ENCODE results near the gene PPP1R12B. TPM values are rescaled to one million over a fixed set of nuclear protein-coding genes. Genes with fewer than 3 reads are reported as not detected.
"Not testable (repeated sequence)": the region's sequence is repeated elsewhere in the genome, so short reads cannot be mapped to it uniquely, and the experiment has no call there.

PPP1R12B gene
- total RNA-seq, 1 donor, result 40.1 TPM

DNA sequence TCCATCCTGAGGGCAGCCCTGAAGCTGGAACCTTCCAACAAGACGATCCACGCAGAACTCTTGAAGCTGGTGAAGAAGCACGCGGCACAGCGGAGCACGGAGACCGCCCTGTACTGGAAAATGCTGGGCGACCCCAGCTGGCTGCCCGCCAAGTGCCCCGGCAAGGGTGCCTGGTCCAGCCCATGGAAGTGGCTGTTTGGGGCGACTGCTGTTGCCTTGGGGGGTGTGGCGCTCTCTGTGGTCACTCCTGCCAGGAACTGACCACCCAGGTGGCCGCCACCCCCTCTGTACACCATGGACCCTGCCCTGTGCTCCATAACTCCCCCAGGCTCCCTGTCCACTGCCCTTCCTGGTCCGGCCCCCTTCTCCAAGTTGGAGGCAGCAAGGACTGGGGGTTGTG, 90.8 kb downstream of the PPP1R12B start:
- no peak for DNase-seq (ENCODE audit: low read depth in 2 of 3, low spot score in 2 of 3)

DNA sequence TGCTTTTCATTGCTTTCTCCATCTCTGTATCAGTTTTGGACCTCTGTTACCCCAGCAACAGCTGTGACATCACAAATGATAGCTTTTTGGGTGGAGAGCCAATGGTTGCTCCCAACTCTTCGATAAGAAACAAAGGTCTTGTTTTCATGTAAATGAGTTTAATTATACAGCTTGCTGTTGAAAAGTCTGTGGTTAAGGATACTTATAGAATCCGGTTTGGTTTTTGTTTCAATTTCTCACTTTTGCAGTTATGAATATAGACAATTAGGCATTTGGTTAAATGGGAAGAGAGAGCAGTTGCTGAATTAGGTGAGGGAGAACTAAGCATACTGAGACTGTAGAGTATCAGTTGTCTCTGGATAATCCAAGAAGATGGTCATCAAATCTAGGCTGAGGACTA, 99.6 kb downstream of the PPP1R12B start:
- DNase-seq (ENCODE audit: low read depth in 2 of 3, low spot score in 2 of 3), result not testable (repeated sequence)

DNA sequence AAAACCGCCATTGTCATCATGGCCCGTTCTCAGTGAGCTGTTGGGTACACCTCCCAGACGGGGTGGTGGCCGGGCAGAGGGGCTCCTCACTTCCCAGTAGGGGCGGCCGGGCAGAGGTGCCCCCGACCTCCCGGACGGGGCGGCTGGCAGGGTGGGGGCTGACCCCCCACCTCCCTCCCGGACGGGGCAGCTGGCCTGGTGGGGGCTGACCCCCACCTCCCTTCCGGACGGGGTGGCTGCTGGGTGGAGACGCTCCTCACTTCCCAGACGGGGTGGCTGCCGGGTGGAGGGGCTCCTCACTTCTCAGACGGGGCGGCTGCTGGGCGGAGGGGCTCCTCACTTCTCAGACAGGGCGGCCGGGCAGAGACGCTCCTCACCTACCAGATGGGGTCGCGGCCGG, 103.1 kb downstream of the PPP1R12B start:
- DNase-seq (ENCODE audit: low read depth in 2 of 3, low spot score in 2 of 3), result not testable (repeated sequence)

DNA sequence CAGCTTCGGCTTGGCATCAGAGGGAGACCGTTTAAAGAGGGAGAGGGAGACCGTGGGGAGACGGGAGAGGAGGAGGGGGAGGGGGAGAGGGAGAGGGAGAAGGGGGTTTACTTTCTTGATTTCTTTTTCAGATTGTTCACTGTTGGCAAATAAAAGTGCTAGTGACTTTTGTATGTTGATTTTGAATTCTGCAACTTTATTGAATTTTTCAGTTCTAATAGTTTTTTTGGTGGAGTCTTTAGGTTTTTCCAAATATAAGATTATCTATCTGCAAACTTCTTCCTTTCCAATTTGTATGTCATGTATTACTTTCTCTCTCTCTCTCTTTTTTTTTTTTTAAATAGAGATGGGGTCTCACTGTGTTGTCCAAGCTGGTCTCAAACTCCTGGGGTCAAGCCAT, 104.0 kb downstream of the PPP1R12B start:
- no peak for DNase-seq (ENCODE audit: low read depth in 2 of 3, low spot score in 2 of 3)

DNA sequence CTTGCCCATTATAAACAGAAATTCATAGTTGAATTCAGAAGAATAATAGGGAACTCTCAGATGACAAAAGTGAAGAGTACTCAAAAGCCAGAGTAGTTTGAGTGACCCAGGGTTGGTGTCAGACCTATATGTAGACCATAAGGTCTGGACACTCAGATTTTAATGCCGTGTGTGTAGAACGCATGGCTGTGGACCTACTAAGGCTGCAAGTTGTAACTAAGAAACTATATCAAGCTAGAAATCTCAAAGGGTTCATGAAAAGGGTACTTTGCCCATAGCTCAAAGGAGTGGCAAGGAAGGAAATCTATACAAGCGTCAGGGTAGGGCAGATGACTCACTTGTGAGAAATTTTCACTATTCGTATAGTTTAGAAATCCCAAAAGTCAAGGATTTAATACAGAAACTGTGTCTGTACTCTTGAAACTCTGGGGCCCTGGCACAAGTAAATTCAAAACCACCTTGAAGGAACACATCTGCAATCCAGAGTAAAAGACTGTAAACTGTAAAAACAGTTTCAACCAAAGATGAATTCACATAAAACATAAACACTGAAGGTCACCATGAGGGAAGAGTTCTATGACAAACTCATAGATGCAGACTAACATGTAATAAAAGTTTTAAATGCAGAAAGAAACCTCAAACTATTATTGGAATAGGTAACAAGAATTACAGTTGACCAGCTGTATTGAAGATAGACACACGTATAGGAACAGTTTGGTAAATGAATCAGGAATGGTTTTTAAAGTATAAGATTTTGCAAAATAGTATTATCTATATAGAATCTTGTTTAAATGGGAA, 108.1 kb downstream of the PPP1R12B start:
- DNase-seq (ENCODE audit: low read depth in 2 of 3, low spot score in 2 of 3), result not testable (repeated sequence)

DNA sequence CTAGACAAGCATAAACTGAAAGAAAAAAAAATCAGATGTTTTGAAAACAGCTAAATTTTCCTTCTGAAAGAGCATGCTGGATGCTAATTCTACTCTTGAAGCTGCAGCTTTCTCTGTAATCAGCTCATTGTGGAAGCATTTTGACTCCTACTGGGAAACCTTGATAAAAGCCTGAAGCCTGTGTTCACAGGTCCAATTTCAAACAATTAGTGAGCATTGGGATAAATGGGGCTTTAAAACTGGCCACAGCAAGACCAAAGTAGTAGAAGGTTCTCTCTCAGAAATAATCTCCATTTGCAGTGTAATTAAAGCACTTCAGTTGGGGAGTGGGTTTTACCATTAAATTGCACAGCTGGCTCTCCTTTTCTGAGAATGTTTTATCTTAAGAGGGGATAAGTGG, 110.2 kb downstream of the PPP1R12B start:
- not testable (repeated sequence) for DNase-seq (ENCODE audit: low read depth in 2 of 3, low spot score in 2 of 3)

DNA sequence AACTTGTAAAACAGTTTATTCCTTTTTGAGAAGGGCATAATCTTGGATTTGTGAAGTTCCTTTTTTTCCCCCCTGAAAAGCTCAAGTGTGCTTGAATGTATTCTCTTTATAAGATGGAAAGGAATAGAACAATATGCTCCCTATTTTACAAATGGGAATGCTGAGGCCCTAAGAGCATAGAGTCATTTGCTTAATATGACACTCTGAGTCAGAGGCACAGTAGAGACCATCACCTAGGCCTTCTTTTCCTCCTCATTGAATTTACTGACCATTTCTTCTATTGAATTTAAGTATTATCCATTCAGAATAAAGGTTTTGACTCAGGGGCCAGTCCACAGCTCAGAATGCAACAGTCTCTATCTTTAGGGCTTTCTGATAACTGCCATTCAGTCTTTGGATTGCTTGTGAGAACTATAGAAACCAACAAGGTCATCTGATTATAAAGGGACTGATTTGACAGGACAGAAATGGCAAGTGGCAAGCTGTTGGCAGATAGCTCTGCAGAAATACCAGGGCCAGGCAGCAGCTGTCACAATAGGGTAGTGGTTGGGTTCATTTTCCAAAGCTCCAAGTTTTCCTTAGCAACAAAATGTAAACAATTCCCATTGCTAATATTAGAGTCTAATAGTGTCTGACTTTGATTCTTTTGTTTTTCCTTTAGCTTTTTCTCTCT, 111.1 kb downstream of the PPP1R12B start:
- not testable (repeated sequence) for DNase-seq (ENCODE audit: low read depth in 2 of 3, low spot score in 2 of 3)

DNA sequence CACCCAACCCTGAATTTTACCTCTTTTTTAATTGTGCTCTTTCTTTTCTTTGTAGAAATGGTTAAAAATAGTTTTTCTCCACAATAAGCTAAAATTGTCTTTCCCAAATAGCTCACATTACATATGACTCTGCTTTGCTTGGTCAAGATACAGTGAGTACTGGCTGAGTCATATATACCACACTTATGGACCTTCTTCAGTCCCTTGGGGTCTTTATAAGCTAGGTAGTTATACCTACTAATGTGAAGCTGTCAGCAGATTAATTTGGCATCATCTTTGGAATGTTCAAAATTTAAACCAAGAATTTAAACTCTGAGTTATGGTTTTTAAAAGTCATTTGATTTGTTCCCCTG, 111.6 kb downstream of the PPP1R12B start:
- DNase-seq (ENCODE audit: low read depth in 2 of 3, low spot score in 2 of 3), result not testable (repeated sequence)

DNA sequence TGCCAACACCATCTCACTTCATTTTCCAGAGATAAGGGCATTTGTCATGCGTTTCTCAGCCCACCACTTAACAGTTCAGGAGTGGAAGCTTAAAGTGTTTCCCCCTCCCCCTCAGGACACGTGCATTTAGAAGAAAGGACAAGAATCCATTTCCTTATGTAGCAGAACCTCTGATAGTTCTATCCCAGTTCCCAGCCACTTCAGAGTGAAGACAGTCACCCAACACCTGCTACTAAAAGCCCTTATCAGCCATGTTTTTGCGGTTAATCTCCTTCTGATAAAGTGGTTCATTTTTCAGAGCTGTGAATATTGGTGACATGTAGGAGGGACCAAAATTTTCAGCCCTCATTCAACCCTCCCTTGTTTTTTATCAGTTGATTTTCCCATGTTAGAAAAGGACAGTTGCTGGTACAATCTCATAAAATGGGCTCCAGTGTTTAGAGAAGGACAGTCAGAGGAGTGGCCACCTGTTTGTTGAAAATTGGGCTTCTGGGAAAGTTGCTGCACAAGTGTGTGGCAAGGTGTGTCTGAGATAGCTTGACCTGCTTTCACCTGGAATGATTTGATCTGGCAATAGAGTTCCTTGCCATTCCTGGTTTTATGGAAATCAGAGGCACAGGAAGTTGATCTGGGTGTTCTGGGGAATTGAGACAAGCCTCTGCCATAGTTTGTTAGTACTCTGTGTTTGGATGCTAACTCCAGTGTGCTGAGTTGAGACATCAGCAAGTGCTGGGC, 114.0 kb downstream of the PPP1R12B start:
- no peak for DNase-seq (ENCODE audit: low read depth in 2 of 3, low spot score in 2 of 3)

DNA sequence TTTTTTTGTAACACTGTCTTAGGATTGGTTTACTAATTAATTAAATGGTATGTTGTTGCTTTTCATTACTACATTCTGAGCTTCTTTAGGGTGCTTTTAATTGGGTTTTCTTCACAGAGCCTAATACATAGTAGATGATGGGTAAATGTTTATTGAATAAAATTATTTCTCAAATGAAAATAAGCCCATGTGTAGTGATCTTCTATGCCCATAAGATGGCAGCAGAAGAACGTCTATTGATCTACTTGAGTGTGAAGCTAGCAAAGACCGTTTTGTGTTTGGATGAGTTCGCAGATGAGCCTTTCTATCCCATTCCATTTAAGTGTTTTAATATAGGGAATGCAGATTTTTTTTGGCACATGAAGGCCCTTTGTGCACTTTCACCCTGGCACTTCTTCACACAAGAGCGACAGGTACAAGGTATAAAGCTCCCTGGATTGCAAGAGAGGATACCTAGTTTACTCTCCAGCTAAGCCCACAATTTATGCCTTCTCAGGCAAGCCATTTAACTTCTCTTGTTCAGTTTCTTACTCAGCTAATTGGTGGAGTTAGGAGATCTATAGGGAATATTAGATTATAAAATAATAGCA, 115.7 kb downstream of the PPP1R12B start:
- DNase-seq (ENCODE audit: low read depth in 2 of 3, low spot score in 2 of 3), result peak in 2 of 3 donors; percentile 1 to 35

DNA sequence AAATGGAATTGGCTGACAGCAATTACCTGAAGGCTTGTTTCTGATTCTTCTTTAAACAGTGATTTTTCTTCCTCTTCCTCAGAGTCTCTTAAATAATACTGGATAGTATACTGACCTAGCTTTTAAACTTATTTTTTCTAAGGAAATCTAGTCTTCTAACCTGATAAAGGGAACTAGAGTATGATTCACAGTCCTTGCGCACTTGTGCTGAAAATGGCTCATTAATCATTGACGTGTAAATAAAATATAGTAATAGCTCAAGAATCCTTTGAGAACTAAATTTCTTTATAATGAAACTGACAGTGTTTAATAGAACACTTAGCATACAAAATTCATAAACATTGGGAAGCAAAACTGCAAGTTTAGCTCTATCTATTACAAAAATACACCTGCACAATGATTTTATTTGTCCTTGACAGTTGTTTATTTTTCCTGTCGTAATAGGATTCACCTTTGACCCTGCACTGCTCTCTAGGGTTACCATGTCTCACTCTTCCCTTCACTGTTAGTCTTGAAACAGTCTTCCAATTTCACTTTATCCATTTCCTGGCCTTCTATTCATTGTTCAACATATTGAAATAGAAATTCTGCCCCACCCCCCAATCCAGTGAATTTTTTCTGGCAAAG, 117.3 kb downstream of the PPP1R12B start:
- DNase-seq (ENCODE audit: low read depth in 2 of 3, low spot score in 2 of 3), result not testable (repeated sequence)

DNA sequence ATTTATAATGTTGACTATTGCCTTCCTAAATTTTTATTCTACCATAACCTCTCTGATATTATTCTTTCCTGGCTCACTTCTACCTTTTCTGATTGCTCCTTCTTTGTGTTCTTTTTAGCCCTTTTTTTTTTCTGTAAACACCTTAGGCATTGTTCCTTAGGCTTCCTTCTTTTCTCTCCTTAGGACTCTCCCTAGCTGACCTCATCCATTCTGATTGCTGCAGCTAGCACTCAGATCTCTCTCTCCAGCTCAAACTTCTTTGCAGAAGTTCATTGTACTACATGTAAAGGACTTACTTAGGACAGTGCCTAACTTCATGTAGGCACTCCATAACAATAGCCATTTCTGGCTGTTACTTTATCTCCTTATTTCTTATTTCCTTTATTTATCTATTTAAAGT, 117.8 kb downstream of the PPP1R12B start:
- DNase-seq (ENCODE audit: low read depth in 2 of 3, low spot score in 2 of 3), result not testable (repeated sequence)

DNA sequence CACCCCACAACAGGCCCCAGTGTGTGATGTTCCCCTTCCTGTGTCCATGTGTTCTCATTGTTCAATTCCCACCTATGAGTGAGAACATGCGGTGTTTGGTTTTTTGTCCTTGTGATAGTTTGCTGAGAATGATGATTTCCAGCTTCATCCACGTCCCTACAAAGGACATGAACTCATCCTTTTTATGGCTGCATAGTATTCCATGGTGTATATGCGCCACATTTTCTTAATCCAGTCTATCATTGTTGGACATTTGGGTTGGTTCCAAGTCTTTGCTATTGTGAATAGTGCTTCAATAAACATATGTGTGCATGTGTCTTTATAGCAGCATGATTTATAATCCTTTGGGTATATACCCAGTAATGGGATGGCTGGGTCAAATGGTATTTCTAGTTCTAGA, 118.9 kb downstream of the PPP1R12B start:
- DNase-seq (ENCODE audit: low read depth in 2 of 3, low spot score in 2 of 3), result not testable (repeated sequence)

DNA sequence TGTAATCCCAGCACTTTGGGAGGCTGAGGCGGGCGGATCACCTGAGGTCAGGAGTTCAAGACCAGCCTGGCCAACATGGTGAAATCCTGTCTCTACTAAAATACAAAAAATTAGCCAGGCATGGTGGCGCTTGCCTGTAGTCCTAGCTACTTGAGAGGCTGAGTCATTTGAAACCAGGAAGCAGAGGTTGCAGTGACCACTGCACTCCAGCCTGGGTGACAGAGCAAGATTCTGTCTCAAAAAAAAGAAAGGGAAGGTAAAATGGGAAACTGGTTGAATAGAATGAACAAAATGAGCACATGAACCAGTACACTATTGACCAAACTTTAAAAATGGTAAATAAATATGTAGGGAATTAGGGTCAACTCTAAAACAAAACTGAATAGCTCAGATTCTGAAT, 120.2 kb downstream of the PPP1R12B start:
- DNase-seq (ENCODE audit: low read depth in 2 of 3, low spot score in 2 of 3), result not testable (repeated sequence)

DNA sequence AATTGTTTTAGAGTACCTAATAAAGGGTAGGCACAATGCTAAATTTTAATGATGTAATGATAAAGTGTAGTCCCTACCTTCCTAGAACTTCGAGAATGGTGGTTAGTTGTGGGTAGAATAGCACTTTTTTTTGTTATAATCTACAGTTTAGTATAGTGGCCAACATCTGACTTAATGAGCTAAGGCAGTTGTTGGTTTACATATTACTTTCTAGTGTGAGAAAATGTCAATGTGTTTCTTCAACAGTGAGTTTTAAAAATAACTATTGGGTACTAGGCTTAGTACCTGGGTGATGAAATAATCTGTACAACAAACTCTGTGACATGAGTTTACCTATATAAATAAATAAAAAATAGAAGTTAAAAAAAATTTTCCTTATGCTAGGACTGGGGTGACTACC, 120.6 kb downstream of the PPP1R12B start:
- not testable (repeated sequence) for DNase-seq (ENCODE audit: low read depth in 2 of 3, low spot score in 2 of 3)

DNA sequence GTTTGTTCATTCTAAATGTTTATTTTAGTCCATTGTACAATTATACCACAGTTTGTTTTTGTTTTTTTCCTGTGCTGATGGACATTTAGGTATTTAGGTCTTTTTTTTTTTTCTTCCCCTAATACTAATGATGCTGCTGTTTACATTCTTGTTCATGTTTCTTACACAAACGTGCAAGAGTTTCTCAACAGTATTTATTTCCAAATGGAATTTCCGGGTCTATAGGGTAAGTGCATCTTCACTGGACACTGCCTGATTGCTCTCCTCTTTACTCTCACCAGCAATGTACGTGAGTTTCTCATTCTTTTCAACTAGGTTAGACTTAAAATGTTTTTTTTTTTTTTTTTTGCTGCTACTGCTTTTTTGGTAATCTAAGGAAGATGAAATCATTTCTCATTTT, 122.7 kb downstream of the PPP1R12B start:
- DNase-seq (ENCODE audit: low read depth in 2 of 3, low spot score in 2 of 3), result no peak

DNA sequence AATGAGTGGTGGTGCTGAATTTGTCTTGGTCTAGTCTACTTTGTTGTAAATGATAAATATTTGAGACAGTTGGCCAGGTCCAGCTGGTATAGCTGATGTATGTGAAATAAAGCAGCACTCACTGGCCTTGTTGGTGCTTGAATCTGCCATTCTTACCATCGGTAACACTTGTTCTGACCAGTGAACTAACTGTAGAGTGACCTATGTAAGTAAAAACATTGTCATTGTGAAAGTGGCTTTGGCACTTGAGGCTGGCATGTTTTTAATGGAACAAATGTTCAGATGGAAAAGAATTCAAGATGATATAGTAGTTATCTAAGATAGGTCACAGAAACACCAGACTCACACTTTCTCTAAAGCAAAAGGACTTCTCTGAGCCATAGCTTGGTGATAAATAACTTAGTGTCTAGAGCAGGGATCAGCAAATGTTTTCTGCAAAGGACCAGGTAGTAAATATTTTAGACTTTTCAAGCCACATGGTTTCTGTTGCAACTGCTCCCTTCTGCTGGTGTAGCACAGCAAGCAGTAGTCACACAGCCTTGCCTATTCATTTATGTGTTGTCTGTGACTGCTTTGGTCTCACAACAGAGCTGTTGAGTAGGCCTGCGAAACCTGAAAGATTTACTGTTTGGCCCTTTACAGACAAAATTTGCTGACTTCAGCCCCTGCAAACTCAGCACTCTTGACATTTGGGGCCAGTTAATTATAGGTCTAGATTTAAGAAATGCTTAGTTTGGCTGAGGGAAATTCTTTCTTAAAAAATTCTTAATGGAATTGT, 124.0 kb downstream of the PPP1R12B start:
- DNase-seq (ENCODE audit: low read depth in 2 of 3, low spot score in 2 of 3), result not testable (repeated sequence)

DNA sequence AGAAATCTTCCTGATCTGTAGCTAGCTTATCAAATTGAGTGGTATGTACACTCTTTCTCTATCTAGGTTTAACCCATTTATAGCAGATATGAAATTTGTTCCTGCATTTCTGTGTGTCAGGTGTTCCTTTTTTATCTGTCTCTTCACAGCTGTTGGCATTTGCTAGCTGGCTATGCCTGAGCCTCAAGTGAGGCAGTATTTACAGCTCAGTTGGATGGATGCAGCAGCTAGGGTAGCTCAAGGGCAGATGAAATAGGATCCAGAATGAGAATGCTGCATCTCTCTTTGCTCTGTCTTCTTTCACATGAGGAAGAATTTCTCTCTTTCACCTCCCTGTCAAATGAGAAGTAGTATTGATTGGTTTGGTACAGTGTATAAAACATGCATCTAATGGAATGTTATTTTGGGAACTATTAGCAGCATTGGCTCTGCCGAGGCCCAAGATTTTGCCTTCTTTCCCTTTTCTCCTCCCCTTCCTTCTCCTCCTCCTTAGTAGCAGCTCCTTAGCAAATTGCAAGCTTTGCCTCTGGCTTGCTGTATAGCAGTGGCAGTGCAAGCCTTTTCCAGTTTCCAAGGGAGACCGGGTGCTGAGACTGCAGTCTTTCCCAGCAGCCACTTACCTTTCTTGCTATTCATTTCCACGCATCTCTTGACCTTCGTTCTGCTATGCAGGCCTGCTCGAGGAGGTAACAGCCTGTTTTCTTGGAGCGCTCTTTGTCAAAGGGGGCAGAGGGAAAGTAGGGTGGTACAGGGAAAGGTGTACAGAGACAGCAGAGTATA, 125.0 kb downstream of the PPP1R12B start:
- DNase-seq (ENCODE audit: low read depth in 2 of 3, low spot score in 2 of 3), result not testable (repeated sequence)

DNA sequence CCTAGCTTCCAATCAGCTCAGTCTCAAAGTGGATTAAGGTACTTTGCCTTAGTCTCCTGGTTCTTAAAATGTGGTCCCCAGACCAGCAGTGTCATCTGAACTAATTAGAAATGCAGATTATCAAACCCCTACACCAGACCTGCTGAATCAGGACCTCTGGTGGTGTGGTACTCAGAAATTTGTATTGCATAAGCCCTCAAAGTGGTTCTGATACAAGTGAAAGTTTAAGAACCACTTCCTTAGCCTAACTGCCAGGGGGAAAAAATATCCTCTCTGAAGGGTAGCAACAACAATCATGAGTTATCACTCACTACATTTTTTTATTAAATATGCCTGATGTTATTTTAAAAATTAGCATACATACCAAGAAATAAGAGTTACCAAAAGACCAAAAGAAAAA, 131.2 kb downstream of the PPP1R12B start:
- DNase-seq (ENCODE audit: low read depth in 2 of 3, low spot score in 2 of 3), result peak in 1 of 3 donors; percentile 26

Data from hematopoietic multipotent progenitor cell (in vitro differentiated cells).